Natural killer cell (primary cell): ENCODE results near the gene TOR4A. TPM values are rescaled to one million over a fixed set of nuclear protein-coding genes. Genes with fewer than 3 reads are reported as not detected.

Experiments used
- ATAC-seq, 3 donors: fragments of 150-1000 bp in 2 of 3; fragments of 200-7000 bp in 1 of 3; cut with Tn5 transposase; 1 replicate in 1 of 3; 2 replicates in 2 of 3; pipeline ENCODE4 v1.10.0; 2021; ENCODE audit warnings: mild to moderate bottlenecking in 2 of 3, moderate library complexity in 2 of 3
- DNase-seq, 2 donors: peaks; one replicate each; pipeline versions ENCODE4 v3.0.0 to v3.0.0-alpha.2; 2013 to 2021; ENCODE audit warnings: mixed read lengths in 1 of 2
- H3K27ac ChIP-seq: one replicate; pipeline ENCODE4 v1.5.1; 2013; ENCODE audit warnings: mild to moderate bottlenecking, low read length
- H3K27me3 ChIP-seq: one replicate; pipeline ENCODE4 v1.6.1; 2013; ENCODE audit warnings: low read length; ENCODE audit not compliant: control insufficient read depth, insufficient read depth
- H3K36me3 ChIP-seq: one replicate; pipeline ENCODE4 v1.6.1; 2013; ENCODE audit warnings: low read length; ENCODE audit not compliant: control insufficient read depth, insufficient read depth
- H3K4me1 ChIP-seq: one replicate; pipeline ENCODE4 v1.6.1; 2013; ENCODE audit warnings: low read length; ENCODE audit not compliant: control insufficient read depth, insufficient read depth
- H3K4me3 ChIP-seq: one replicate; pipeline ENCODE4 v1.5.1; 2013; ENCODE audit warnings: low read length
- H3K9me3 ChIP-seq: one replicate; pipeline ENCODE4 v1.6.1; 2013; ENCODE audit warnings: low read length; ENCODE audit not compliant: control insufficient read depth, insufficient read depth
- H3K27ac Mint-ChIP-seq, 2 donors: one replicate each; pipeline ENCODE4 v1.8.0; 2022; ENCODE audit warnings: mild to moderate bottlenecking in 2 of 2, mixed read lengths in 2 of 2, moderate library complexity in 1 of 2
- H3K27me3 Mint-ChIP-seq, 2 donors: one replicate each; pipeline ENCODE4 v1.8.0; 2022; ENCODE audit warnings: low read depth in 2 of 2, mixed read lengths in 2 of 2
- H3K36me3 Mint-ChIP-seq: one replicate; pipeline ENCODE4 v1.8.0; 2022; ENCODE audit warnings: mixed read lengths
- H3K4me1 Mint-ChIP-seq, 2 donors: one replicate each; pipeline ENCODE4 v1.8.0; 2022; ENCODE audit warnings: mixed read lengths in 2 of 2
- H3K4me3 Mint-ChIP-seq: one replicate; pipeline ENCODE4 v1.8.0; 2022; ENCODE audit warnings: mild to moderate bottlenecking, moderate library complexity, mixed read lengths
- H3K9me3 Mint-ChIP-seq, 2 donors: one replicate each; pipeline ENCODE4 v1.8.0; 2022; ENCODE audit warnings: mixed read lengths in 2 of 2
- CTCF ChIP-seq: fragments of 200-600 bp; IDR thresholded peaks from one replicate; pipeline ENCODE4 v1.8.0; 2022; ENCODE audit warnings: antibody characterized with exemption
- WGBS: methylation state at CpG from one replicate; pipeline ENCODE4 v1.1.7; 2013; ENCODE audit warnings: missing lambda C conversion rate; ENCODE audit not compliant: insufficient coverage; 5-methylcytosine and 5-hydroxymethylcytosine counted together
- intact Hi-C: fragments of 100-400 bp; cut with micrococcal nuclease; formaldehyde crosslinking; loops from one replicate; pipeline ENCODE4 v1.14.2; 2022
- total RNA-seq, 4 donors: library from RNA; stranded (reverse); fragments of 120-200 nt in 1 of 4; gene quantifications; one replicate each; pipeline versions ENCODE4 v1.2.3 to v1.2.4, GENCODE V29; 2013 to 2022

TOR4A gene
- total RNA-seq, 3 donors from 2014 or later (not counting 1 experiment from before 2014, with no cell fraction given): 16.3 to 24.6 (median 19.2) TPM

- no peaks in the 10 kb centered on the region for H3K27me3 Mint-ChIP-seq
- no peak for ATAC-seq
- no peak overlapping the region for H3K4me3 Mint-ChIP-seq
- Histone ChIP-seq H3K4me1 (peaks cover 34% of the 10 kb centered on the region), H3K4me3 (no peak overlapping the region), H3K9me3 (no peaks in the 10 kb centered on the region), H3K27me3 (peaks cover 5% of the 10 kb centered on the region), H3K36me3 (no peaks in the 10 kb centered on the region), H3K27ac (no peak overlapping the region)
- WGBS: 83% methylated on average over 18 of the region's 18 CpGs
- H3K36me3 Mint-ChIP-seq: no peaks in the 10 kb centered on the region
- H3K9me3 Mint-ChIP-seq: no peaks in the 10 kb centered on the region
- H3K27ac Mint-ChIP-seq: no peak overlapping the region
- peaks cover 5 to 16% of the 10 kb centered on the region in 2 donors for H3K4me1 Mint-ChIP-seq
- no peak for DNase-seq
- no peak for TF ChIP-seq CTCF
- intact Hi-C loops: no loop called here
These were observed 41.1 kb downstream of the TOR4A start for GRCh38 chr9:137318602-137319001.

GRCh38 chr9:137319011-137319738, 41.6 kb downstream of the TOR4A start:
- no peaks in the 10 kb centered on the region for H3K9me3 ChIP-seq
- H3K4me3 ChIP-seq: no peak overlapping the region
- 93% methylated on average over 26 of the region's 26 CpGs for WGBS
- Mint-ChIP-seq H3K27ac (peak overlapping the region in 1 of 2 donors; percentile 33), H3K9me3 (no peaks in the 10 kb centered on the region), H3K27me3 (no peaks in the 10 kb centered on the region), H3K4me3 (no peak overlapping the region), H3K36me3 (no peaks in the 10 kb centered on the region), H3K4me1 (peaks cover 5 to 16% of the 10 kb centered on the region in 2 donors)
- no peak for TF ChIP-seq CTCF
- DNase-seq (no peak), ATAC-seq (no peak)
- peaks cover 5% of the 10 kb centered on the region for H3K27me3 ChIP-seq
- intact Hi-C loops: no loop called here
- H3K4me1 ChIP-seq: peaks cover 34% of the 10 kb centered on the region
- no peaks in the 10 kb centered on the region for H3K36me3 ChIP-seq
- no peak overlapping the region for H3K27ac ChIP-seq

- Mint-ChIP-seq H3K4me3 (peak overlapping the region; percentile 75), H3K4me1 (peaks cover 5 to 16% of the 10 kb centered on the region in 2 donors), H3K9me3 (no peaks in the 10 kb centered on the region), H3K36me3 (no peaks in the 10 kb centered on the region), H3K27ac (peak overlapping the region; percentile 60 to 93), H3K27me3 (no peaks in the 10 kb centered on the region)
- peaks cover 34% of the 10 kb centered on the region for H3K4me1 ChIP-seq
- H3K27ac ChIP-seq: peak overlapping the region; percentile 17
- no peak for TF ChIP-seq CTCF
- H3K36me3 ChIP-seq: no peaks in the 10 kb centered on the region
- WGBS: 78% methylated on average over 22 of the region's 22 CpGs
- ATAC-seq: no peak
- peaks cover 5% of the 10 kb centered on the region for H3K27me3 ChIP-seq
- H3K4me3 ChIP-seq: no peak overlapping the region
- intact Hi-C loops: no loop called here
- H3K9me3 ChIP-seq: no peaks in the 10 kb centered on the region
- no peak for DNase-seq
These were observed 42.4 kb downstream of the TOR4A start for GRCh38 chr9:137319739-137320551.
